HG03060 (cell line): ENCODE results near the gene NEK4.

Experiments used
- ATAC-seq: cut with Tn5 transposase; IDR thresholded peaks from one replicate; pipeline ENCODE4 v1.9.1; 2021; ENCODE audit warnings: low read depth, moderate number of reproducible peaks; ENCODE audit not compliant: unreplicated experiment

NEK4 gene

GRCh38 chr3:52793702-52794611 lies 23.2 kb upstream of the NEK4 start:
- no peak for ATAC-seq

GRCh38 chr3:52792961-52793695 lies 22.4 kb upstream of the NEK4 start:
- ATAC-seq = no peak

- ATAC-seq = no peak
Observed at GRCh38 chr3:52792413-52792812, 21.7 kb upstream of the NEK4 start.

DNA sequence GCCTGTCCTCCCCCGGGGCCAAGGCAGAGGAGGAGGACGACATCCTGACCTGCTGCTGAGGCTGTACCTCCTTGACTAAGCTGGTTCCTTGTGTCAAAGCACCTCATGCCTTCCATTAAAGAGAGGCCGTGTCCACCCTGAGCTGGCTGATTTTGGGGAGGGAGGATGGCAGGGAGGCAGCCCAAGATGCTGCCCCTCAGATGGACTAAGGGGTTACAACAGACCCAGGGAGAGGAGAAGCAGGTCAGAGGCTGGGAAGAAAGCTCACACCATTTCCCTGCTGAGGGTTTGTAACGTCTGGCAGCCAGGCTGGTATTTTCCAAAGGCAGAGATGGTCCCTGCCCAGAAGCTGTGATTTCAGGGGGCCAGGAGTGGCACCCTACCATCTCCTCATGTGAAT lies 21.2 kb upstream of the NEK4 start:
- no peak for ATAC-seq

GRCh38 chr3:52791366-52791765 lies 20.6 kb upstream of the NEK4 start:
- ATAC-seq = no peak

GRCh38 chr3:52790741-52791140 lies 20.0 kb upstream of the NEK4 start:
- ATAC-seq = no peak

DNA sequence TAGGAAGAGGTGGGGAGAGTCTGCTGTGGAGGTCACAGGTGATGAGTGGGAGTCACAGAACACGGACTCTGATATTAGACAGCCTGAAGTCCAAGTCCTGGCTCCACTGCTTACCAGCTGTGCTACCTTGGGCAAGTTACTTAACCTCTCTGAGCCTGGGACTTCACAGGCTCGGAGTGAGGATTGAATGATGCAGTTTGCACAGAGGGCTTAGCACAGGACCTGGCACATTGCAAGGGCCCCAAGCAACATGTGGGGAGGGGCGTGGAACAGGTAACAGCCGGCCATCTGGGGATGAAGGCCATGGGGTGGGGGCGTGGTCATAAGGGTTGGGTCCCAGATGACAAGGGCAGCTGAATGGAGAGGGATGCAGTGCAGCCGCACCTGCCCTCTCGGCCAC lies 19.6 kb upstream of the NEK4 start:
- ATAC-seq = no peak

- no peak for ATAC-seq
Observed at GRCh38 chr3:52789746-52790040, 19.0 kb upstream of the NEK4 start.

GRCh38 chr3:52788890-52789745 lies 18.4 kb upstream of the NEK4 start:
- no peak for ATAC-seq

GRCh38 chr3:52787672-52788625 lies 17.2 kb upstream of the NEK4 start:
- no peak for ATAC-seq

DNA sequence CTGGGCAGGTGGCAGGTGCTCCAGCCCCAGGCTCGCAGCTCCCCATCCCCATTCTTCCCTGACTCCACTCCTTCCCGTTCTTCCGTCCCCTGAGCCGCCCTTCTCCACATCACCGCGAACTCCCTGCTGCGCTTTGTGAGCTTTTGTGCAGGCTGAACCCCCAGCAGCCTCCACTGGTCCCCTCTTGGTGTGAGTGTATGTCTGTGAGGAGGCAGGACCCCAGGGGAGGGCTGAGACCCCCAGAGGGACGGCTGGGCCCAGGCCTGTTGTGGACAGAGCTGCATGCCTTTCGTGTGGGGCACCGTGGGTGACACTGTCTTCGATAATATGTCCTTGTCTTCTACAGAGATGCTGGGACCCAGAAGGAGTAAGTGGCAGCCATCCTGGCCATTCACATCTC lies 16.5 kb upstream of the NEK4 start:
- ATAC-seq = no peak

DNA sequence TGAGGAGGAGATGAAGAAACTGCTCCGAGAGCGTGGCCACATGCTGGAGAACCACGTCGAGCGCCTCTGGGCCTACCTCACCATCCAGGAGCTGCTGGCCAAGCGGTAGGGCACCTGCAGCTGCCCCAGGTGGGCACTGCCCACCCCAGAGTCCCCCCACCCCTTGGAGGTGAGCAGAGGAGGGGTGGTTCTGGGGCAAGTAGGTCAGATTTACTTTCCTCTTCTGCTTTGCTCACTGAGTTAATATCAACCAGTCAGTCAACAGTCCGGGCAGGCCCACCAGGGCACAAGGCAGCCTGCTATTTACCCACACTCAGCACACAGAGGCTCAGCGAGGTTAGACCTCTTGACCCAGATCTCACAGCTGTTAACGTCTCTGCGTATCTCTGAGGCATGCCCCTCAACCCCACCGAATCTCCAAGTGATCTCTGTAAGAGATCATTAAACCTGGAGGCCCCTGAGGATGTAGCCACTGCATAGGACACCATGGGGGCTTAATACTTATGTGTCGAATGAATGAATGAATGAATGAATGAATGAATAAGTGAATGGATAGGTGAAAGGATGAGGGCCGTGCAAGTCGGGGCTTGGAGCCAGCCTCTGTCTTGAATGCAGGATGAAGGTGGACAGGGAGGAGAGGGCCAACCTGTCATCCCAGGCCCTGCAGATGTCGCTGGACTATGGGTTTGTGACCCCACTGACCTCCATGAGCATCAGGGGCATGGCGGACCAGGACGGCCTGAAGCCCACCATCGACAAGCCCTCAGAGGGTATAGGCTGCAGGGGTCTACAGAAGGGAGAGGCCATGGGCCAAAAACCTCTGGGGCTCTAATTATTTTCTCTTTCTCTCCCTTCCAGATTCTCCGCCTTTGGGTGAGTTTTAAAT lies 15.8 kb upstream of the NEK4 start:
- no peak for ATAC-seq

- no peak for ATAC-seq
Observed at GRCh38 chr3:52784931-52785590, 14.3 kb upstream of the NEK4 start.

DNA sequence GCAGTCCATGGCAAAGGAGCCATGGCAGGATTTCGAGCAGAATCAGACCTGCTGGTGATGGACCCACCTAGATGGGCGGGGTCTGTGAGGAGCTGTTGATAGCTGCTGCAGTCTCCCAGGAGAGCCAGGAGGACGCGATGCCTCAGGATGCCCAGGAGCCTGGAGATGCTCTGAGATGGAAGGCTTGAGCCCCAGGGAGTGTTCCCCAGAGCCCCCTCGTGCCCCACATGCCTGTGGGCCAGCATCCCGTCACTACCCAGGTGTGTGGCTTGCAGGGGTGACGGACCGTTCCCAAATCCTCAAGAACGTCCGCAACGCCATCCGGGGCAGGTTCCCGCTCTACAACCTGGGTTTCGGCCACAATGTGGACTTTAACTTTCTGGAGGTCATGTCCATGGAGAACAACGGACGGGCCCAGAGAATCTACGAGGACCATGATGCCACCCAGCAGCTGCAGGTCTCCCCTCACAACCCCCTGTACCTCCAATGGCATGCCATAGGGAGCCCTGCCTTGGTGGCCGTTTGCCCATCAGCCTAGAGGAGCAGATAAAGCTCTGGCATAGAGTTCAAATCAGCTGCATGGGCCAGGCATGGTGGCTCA lies 13.4 kb upstream of the NEK4 start:
- ATAC-seq = no peak

GRCh38 chr3:52783211-52783555 lies 12.4 kb upstream of the NEK4 start:
- no peak for ATAC-seq

DNA sequence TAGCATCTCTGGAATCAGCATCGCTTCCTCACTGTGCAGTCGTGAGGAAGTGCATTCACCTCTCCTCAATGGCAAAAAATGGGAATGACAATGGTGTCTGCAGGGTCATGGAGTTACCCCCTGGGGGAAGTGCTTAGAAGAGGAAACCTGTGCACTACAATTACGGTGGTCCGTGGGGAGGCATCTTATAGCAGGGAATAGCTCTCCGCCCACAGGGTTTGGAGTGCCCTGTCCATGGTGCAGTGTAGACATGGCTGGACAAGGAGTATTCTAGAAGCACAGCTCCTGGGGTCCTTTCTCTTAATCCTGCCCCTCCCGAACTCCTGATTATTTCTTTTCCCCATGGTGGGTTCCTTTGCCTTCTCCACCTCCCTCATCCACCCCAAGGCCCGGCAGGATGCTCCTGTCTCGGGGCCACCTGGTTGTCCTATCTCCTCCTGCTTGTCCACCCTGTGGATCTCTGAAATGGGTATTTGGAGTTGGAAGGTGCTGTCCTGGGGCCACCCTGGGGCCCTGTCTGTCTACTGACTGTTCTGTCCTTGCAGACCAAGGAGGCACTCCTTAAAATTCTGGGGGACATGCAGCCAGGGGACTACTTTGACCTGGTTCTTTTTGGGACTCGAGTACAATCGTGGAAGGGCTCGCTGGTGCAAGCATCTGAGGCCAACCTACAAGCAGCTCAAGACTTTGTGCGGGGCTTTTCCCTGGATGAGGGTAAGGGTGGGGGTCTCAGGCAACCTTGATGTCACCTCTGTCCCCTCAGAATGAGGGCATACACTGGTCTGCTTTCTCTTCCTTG lies 11.9 kb upstream of the NEK4 start:
- ATAC-seq = no peak

- no peak for ATAC-seq
Observed at GRCh38 chr3:52781741-52782140, 11.0 kb upstream of the NEK4 start.
